Measurements from ENCODE around the gene CHRNA3. TPM values are rescaled to one million over a fixed set of nuclear protein-coding genes. Genes with fewer than 3 reads are reported as not detected.

Gene CHRNA3
- total and polyA plus RNA-seq, 8 donors, result 0.31 to 4.6 (median 1.0) TPM; not detected in 3

DNA sequence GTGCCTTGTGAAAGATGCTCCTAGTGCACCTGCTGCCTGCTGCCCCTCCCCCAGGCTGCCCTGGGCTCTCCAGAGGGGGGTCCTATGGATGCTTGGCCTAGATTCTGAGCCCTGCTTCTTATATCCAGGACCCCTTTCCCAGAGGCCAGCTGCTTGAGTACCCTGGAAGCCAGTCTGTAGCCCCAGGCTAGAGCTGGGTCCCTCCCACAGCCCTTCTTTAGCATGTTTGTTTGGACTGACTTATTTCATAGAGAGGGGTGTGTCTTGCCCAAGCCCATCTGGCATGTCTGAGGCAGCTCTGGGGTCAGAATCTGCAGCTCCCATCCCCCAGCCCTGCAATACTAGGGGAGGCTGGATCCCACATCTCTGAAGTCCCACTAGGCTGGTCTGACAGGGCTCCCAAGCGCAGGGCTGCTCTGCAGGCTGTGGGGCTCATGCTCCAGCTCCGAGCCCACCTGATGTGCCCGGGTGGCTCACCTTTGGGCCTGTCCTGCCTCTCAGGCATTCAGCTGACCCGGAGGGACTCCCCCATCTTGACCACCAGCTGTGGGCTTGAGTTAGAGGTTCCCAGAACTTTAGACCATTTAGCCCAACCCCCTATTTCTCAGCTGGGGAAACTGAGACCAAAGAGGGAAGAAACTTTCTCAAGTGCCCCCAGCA is 17.1 kb upstream of the CHRNA3 start:
- H3K4me1 ChIP-seq, result peaks cover 8 to 16% (median 13%) of the 10 kb centered on the region in 4 donors
- peaks cover 0 to 28% (median 13%) of the 10 kb centered on the region in 3 donors for H3K27me3 ChIP-seq
- DNase-seq, result peak in 1 of 2 donors; percentile 48
- H3K27ac ChIP-seq, result no peak overlapping the region
- no peak overlapping the region for H3K4me3 ChIP-seq
- WGBS, 5 donors, result 69 to 90% (median 83%) methylated on average over 4 of the region's 4 CpGs
- intact Hi-C loops (cut with DNase I; ENCODE audit: low total_unique reads), result no loop called here
- H3K36me3 ChIP-seq, result no peaks in the 10 kb centered on the region
- TF ChIP-seq EP300 (IDR thresholded peaks at IDR 0.05), result no peak
- no peak for TF ChIP-seq CTCF (IDR thresholded peaks at IDR 0.05)
- no peak for TF ChIP-seq POLR2A (IDR thresholded peaks at IDR 0.05)
- no peak for TF ChIP-seq POLR2AphosphoS5 (IDR thresholded peaks at IDR 0.05)
- H3K9me3 ChIP-seq, result peaks cover 0 to 12% (median 10%) of the 10 kb centered on the region in 4 donors

GRCh38 chr15:78636378-78636859 is 15.6 kb upstream of the CHRNA3 start:
- peaks cover 0 to 14% (median 12%) of the 10 kb centered on the region in 4 donors for H3K9me3 ChIP-seq
- WGBS, 5 donors, result 80 to 84% (median 81%) methylated on average over 2 of the region's 2 CpGs
- TF ChIP-seq EP300 (IDR thresholded peaks at IDR 0.05), result no peak
- TF ChIP-seq POLR2A (IDR thresholded peaks at IDR 0.05), result no peak
- no peak for TF ChIP-seq CTCF (IDR thresholded peaks at IDR 0.05)
- TF ChIP-seq POLR2AphosphoS5 (IDR thresholded peaks at IDR 0.05), result no peak
- H3K27me3 ChIP-seq, result peaks cover 0 to 30% (median 13%) of the 10 kb centered on the region in 3 donors
- no peak overlapping the region for H3K27ac ChIP-seq
- peaks cover 8 to 14% (median 11%) of the 10 kb centered on the region in 4 donors for H3K4me1 ChIP-seq
- no peaks in the 10 kb centered on the region for H3K36me3 ChIP-seq
- intact Hi-C loops (cut with DNase I; ENCODE audit: low total_unique reads), result no loop called here
- no peak for DNase-seq
- H3K4me3 ChIP-seq, result no peak overlapping the region

- Histone ChIP-seq H3K9me3 (peaks cover 0 to 14% (median 12%) of the 10 kb centered on the region in 4 donors), H3K27ac (no peak overlapping the region), H3K4me3 (no peak overlapping the region), H3K36me3 (no peaks in the 10 kb centered on the region), H3K4me1 (peaks cover 0 to 4% (median under 1%) of the 10 kb centered on the region in 4 donors), H3K27me3 (peaks cover 0 to 19% (median 2%) of the 10 kb centered on the region in 3 donors)
- TF ChIP-seq POLR2AphosphoS5 (IDR thresholded peaks at IDR 0.05), result no peak
- no peak for TF ChIP-seq CTCF (IDR thresholded peaks at IDR 0.05)
- TF ChIP-seq EP300 (IDR thresholded peaks at IDR 0.05), result no peak
- no peak for TF ChIP-seq POLR2A (IDR thresholded peaks at IDR 0.05)
- intact Hi-C loops (cut with DNase I; ENCODE audit: low total_unique reads), result no loop called here
- no peak for DNase-seq
- 78 to 94% (median 85%) methylated on average over 10 of the region's 10 CpGs for WGBS, 5 donors
Measured at GRCh38 chr15:78635346-78635745, 14.6 kb upstream of the CHRNA3 start.

DNA sequence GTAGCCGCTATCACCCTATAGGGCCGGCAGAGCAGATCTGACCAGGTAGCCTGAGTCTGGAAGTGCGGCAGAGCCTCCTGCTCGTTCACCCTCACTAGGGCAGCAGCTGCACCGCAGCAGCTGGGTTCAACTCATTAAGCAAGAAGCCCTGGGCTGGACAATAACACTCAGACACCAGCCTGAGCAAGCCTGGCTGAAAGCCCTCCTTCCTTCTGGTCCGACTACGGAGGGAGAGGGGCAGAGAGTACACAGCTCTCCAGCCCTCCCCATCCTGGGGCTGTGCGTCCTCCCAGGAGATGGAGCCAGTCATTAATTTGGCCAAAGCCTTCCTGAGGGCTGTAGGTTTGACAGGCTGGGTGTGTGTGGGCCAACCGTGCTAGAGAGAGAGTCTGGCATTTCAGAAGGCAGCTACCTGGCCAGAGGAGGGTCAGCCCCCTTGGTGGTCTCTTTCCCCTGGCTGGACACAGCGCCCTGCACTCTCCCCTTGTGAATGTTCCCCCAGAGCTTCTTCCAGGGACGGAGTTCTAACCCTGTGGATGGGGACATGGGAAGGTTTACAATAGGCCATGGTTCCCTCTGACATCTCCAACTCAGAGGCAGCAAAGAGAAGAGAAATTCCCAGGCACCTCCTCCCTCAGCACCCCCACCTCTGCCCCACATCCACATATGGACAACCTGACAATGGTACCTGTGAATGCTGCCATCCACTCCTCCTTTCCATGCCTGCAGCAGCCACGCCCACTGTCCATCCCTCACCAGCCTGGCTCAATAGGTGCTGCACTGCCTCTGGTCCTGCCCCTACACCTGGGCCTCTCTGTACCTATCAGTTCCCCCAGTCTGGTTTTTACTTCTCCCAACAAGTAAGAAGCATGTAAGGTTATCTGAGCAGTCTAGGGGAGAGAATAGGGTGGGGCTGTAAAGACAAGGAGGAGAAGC is 13.7 kb upstream of the CHRNA3 start:
- Histone ChIP-seq H3K9me3 (peaks cover 0 to 14% (median 12%) of the 10 kb centered on the region in 4 donors), H3K27ac (no peak overlapping the region), H3K4me1 (no peaks in the 10 kb centered on the region), H3K36me3 (no peaks in the 10 kb centered on the region), H3K4me3 (no peak overlapping the region), H3K27me3 (peaks cover 0 to 11% (median 0%) of the 10 kb centered on the region in 3 donors)
- no peak for TF ChIP-seq CTCF (IDR thresholded peaks at IDR 0.05)
- TF ChIP-seq EP300 (IDR thresholded peaks at IDR 0.05), result no peak
- TF ChIP-seq POLR2A (IDR thresholded peaks at IDR 0.05), result no peak
- no peak for TF ChIP-seq POLR2AphosphoS5 (IDR thresholded peaks at IDR 0.05)
- WGBS, 5 donors, result 71 to 85% (median 79%) methylated on average over 9 to 12 of the region's 12 CpGs
- intact Hi-C loops (cut with DNase I; ENCODE audit: low total_unique reads), result no loop called here
- DNase-seq, result peak; percentile 11 to 37
